ENCODE data around the gene CFAP410.
"Not testable (repeated sequence)": the region's sequence is repeated elsewhere in the genome, so short reads cannot be mapped to it uniquely, and the experiment has no call there.

Gene CFAP410

GRCh38 chr21:44370027-44370735 is 31.0 kb upstream of the CFAP410 start:
- no peak for DNase-seq (ENCODE audit: low read depth, low spot score)

GRCh38 chr21:44368711-44369446 is 29.7 kb upstream of the CFAP410 start:
- DNase-seq (ENCODE audit: low read depth, low spot score) = no peak

- no peak for DNase-seq (ENCODE audit: low read depth, low spot score)
Measured at GRCh38 chr21:44366586-44367211, 27.5 kb upstream of the CFAP410 start.

- no peak for DNase-seq (ENCODE audit: low read depth, low spot score)
Measured at GRCh38 chr21:44365967-44366585, 26.9 kb upstream of the CFAP410 start.

- no peak for DNase-seq (ENCODE audit: low read depth, low spot score)
Measured at GRCh38 chr21:44365251-44365966, 26.2 kb upstream of the CFAP410 start.

GRCh38 chr21:44364151-44365053 is 25.2 kb upstream of the CFAP410 start:
- DNase-seq (ENCODE audit: low read depth, low spot score) = no peak

- DNase-seq (ENCODE audit: low read depth, low spot score) = no peak
Measured at GRCh38 chr21:44363278-44363677, 24.1 kb upstream of the CFAP410 start.

- DNase-seq (ENCODE audit: low read depth, low spot score) = not testable (repeated sequence)
Measured at GRCh38 chr21:44361903-44362302, 22.7 kb upstream of the CFAP410 start.

- DNase-seq (ENCODE audit: low read depth, low spot score) = no peak
Measured at GRCh38 chr21:44360159-44360558, 21.0 kb upstream of the CFAP410 start.

- DNase-seq (ENCODE audit: low read depth, low spot score) = no peak
Measured at GRCh38 chr21:44359396-44359795, 20.2 kb upstream of the CFAP410 start.

- no peak for DNase-seq (ENCODE audit: low read depth, low spot score)
Measured at GRCh38 chr21:44357064-44357837, 18.1 kb upstream of the CFAP410 start.

- DNase-seq (ENCODE audit: low read depth, low spot score) = no peak
Measured at GRCh38 chr21:44356636-44357035, 17.4 kb upstream of the CFAP410 start.

GRCh38 chr21:44356160-44356559 is 17.0 kb upstream of the CFAP410 start:
- no peak for DNase-seq (ENCODE audit: low read depth, low spot score)

- no peak for DNase-seq (ENCODE audit: low read depth, low spot score)
Measured at GRCh38 chr21:44354775-44355771, 15.9 kb upstream of the CFAP410 start.

GRCh38 chr21:44354001-44354405 is 14.8 kb upstream of the CFAP410 start:
- DNase-seq (ENCODE audit: low read depth, low spot score) = no peak

GRCh38 chr21:44353191-44353970 is 14.2 kb upstream of the CFAP410 start, which contains the start of gene TRPM2:
TSS of gene TRPM2 (plus strand) at chr21:44353621. CDS start at chr21:44353701, 80 bp downstream.
- DNase-seq (ENCODE audit: low read depth, low spot score) = no peak

GRCh38 chr21:44352253-44352860 is 13.2 kb upstream of the CFAP410 start:
- DNase-seq (ENCODE audit: low read depth, low spot score) = no peak

Data from brain pericyte (primary cell).